ENCODE data around the gene CELA2A.

DNA sequence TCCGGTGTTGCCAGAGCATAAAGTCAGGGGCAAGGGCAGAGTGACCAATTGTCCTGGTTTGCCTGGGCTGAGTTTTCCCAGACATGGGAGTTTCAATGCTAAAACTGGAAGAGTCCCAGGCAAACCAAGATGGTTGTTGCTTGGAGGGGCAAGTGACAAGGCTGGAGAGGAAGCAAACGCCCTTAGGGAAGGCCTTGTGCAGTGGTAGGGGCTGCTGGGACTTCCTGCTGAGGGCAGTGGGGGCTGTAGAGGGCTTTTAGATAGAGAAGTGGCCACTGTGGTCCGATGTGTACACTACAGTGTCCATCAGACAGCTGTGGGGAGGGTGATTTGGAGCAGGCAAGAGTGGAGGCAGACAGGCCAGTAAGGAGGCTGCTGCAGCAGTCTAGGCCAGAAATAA, 7.0 kb upstream of the CELA2A start:
- TF ChIP-seq POLR2A (IDR thresholded peaks at IDR 0.05; ENCODE audit: low read depth, low read length) (no peak), TAF1 (IDR thresholded peaks at IDR 0.05; ENCODE audit: low read depth, low read length) (no peak), POLR2AphosphoS5 (IDR thresholded peaks at IDR 0.05; ENCODE audit: low read depth, low read length) (no peak)
